Uterus (tissue), 4 donors: ENCODE results near the gene PCYT1A. TPM values are rescaled to one million over a fixed set of nuclear protein-coding genes. Genes with fewer than 3 reads are reported as not detected.

Experiments
- DNase-seq, 2 donors: peaks; one replicate each; pipeline ENCODE4 v3.0.0-alpha.2; 2019 to 2020
- H3K27ac ChIP-seq, 2 donors: fragments of 200-600 bp; sonication (generic); 1 replicate in 1 of 2; 2 replicates in 1 of 2; pipeline ENCODE4 v1.5.1; 2016 to 2018
- H3K27me3 ChIP-seq, 2 donors: fragments of 200-600 bp; sonication (generic); one replicate each; pipeline ENCODE4 v1.5.1; 2018 to 2019; ENCODE audit warnings: control low read depth in 1 of 2
- H3K36me3 ChIP-seq, 2 donors: fragments of 200-600 bp; sonication (generic); one replicate each; pipeline ENCODE4 v1.5.1; 2019; ENCODE audit warnings: control low read depth in 1 of 2
- H3K4me1 ChIP-seq, 2 donors: fragments of 200-600 bp; sonication (generic); one replicate each; pipeline ENCODE4 v1.5.1; 2018 to 2019; ENCODE audit warnings: control low read depth in 1 of 2
- H3K4me3 ChIP-seq, 2 donors: fragments of 200-600 bp; sonication (generic); 1 replicate in 1 of 2; 2 replicates in 1 of 2; pipeline ENCODE4 v1.5.1; 2018 to 2019; ENCODE audit warnings: mild to moderate bottlenecking in 1 of 2
- H3K9me3 ChIP-seq, 2 donors: fragments of 200-600 bp; sonication (generic); one replicate each; pipeline ENCODE4 v1.5.1; 2019; ENCODE audit warnings: control low read depth in 1 of 2
- CTCF ChIP-seq, 4 experiments: fragments of 200-600 bp in 2 of 4; fragments of 450-650 bp in 2 of 4; sonication (generic) in 2 of 4; IDR thresholded peaks; one replicate each; pipeline ENCODE4 v1.5.1; 2016 to 2019; ENCODE audit warnings: antibody characterized with exemption in 4 of 4, mild to moderate bottlenecking in 2 of 4, moderate library complexity in 1 of 4
- POLR2A ChIP-seq, 2 donors: fragments of 450-650 bp; IDR thresholded peaks; one replicate each; pipeline ENCODE4 v1.6.1; 2016; ENCODE audit warnings: antibody characterized with exemption in 2 of 2, mild to moderate bottlenecking in 1 of 2, moderate library complexity in 1 of 2
- intact Hi-C: fragments of 100-400 bp; cut with DNase I; formaldehyde crosslinking; loops from one replicate; pipeline ENCODE4 v1.15.1; 2023; ENCODE audit warnings: low total_unique reads
- total RNA-seq, 4 donors: library from RNA; depleted of rRNA in 3 of 4; stranded (reverse); fragments of >200 nt in 3 of 4; gene quantifications; one replicate each; pipeline versions ENCODE4 v1.1.0 to v1.2.4, GENCODE V29; 2014 to 2023
- donor health status: DM: yes; HTN: yes; CAD: no.

The PCYT1A gene
- total RNA-seq, 4 donors from 2014 or later: 36.5 to 275 (median 56.0) TPM

GRCh38 chr3:196232882-196233251 is 54.7 kb downstream of the PCYT1A start:
- Histone ChIP-seq H3K9me3 (no peaks in the 10 kb centered on the region), H3K36me3 (no peaks in the 10 kb centered on the region), H3K4me3 (no peak overlapping the region), H3K4me1 (no peaks in the 10 kb centered on the region), H3K27me3 (no peaks in the 10 kb centered on the region), H3K27ac (no peak overlapping the region)
- DNase-seq: no peak
- intact Hi-C loops: no loop called here
- TF ChIP-seq POLR2A (IDR thresholded peaks at IDR 0.05): no peak

GRCh38 chr3:196232154-196232881 is 55.2 kb downstream of the PCYT1A start:
- intact Hi-C loops: no loop called here
- DNase-seq: no peak
- Histone ChIP-seq H3K27me3 (no peaks in the 10 kb centered on the region), H3K27ac (no peak overlapping the region), H3K36me3 (no peaks in the 10 kb centered on the region), H3K4me3 (no peak overlapping the region), H3K9me3 (no peaks in the 10 kb centered on the region), H3K4me1 (no peaks in the 10 kb centered on the region)
- no peak for TF ChIP-seq CTCF (IDR thresholded peaks at IDR 0.05)
- no peak for TF ChIP-seq POLR2A (IDR thresholded peaks at IDR 0.05)

GRCh38 chr3:196227629-196228493 is 59.7 kb downstream of the PCYT1A start:
- H3K4me1 ChIP-seq: no peaks in the 10 kb centered on the region
- H3K4me3 ChIP-seq: no peak overlapping the region
- H3K36me3 ChIP-seq: no peaks in the 10 kb centered on the region
- intact Hi-C loops: no loop called here
- no peak overlapping the region for H3K27ac ChIP-seq
- H3K9me3 ChIP-seq: no peaks in the 10 kb centered on the region
- H3K27me3 ChIP-seq: no peaks in the 10 kb centered on the region
- TF ChIP-seq POLR2A (IDR thresholded peaks at IDR 0.05) (no peak), CTCF (IDR thresholded peaks at IDR 0.05) (no peak)
- no peak for DNase-seq

GRCh38 chr3:196227121-196227561 is 60.4 kb downstream of the PCYT1A start:
- no peak for DNase-seq

GRCh38 chr3:196225763-196226364 is 61.7 kb downstream of the PCYT1A start:
- Histone ChIP-seq H3K27ac (no peak overlapping the region), H3K27me3 (no peaks in the 10 kb centered on the region), H3K4me3 (no peak overlapping the region), H3K4me1 (no peaks in the 10 kb centered on the region), H3K9me3 (no peaks in the 10 kb centered on the region), H3K36me3 (no peaks in the 10 kb centered on the region)
- TF ChIP-seq CTCF (IDR thresholded peaks at IDR 0.05): no peak
- no peak for TF ChIP-seq POLR2A (IDR thresholded peaks at IDR 0.05)
- intact Hi-C loops: no loop called here
- DNase-seq: no peak

More at GRCh38 chr3:196227121-196227561, 60.4 kb downstream of the PCYT1A start:
- Histone ChIP-seq H3K4me3 (no peak overlapping the region), H3K36me3 (no peaks in the 10 kb centered on the region), H3K27ac (no peak overlapping the region), H3K27me3 (no peaks in the 10 kb centered on the region), H3K9me3 (no peaks in the 10 kb centered on the region), H3K4me1 (no peaks in the 10 kb centered on the region)
- no peak for TF ChIP-seq CTCF (IDR thresholded peaks at IDR 0.05)
- TF ChIP-seq POLR2A (IDR thresholded peaks at IDR 0.05): no peak
- intact Hi-C loops: no loop called here
